NK-92 (cell line): ENCODE measurements around the gene SH3BGRL.
"Not testable (repeated sequence)": the region's sequence is repeated elsewhere in the genome, so short reads cannot be mapped to it uniquely, and the experiment has no call there.

ENCODE experiments used
- DNase-seq: peaks from one replicate; lab custom pipeline; 2025; ENCODE audit not compliant: unreplicated experiment; lab: John Stamatoyannopoulos, UW

The SH3BGRL gene

GRCh38 chrX:81259020-81259713, 57.3 kb downstream of the SH3BGRL start:
- no peak for DNase-seq

- no peak for DNase-seq
These were observed 58.0 kb downstream of the SH3BGRL start for GRCh38 chrX:81259714-81260395.

GRCh38 chrX:81261576-81261975, 59.7 kb downstream of the SH3BGRL start:
- no peak for DNase-seq

- no peak for DNase-seq
These were observed 61.2 kb downstream of the SH3BGRL start for GRCh38 chrX:81263059-81263458.

GRCh38 chrX:81278616-81279015, 76.7 kb downstream of the SH3BGRL start:
- no peak for DNase-seq

- DNase-seq: no peak
These were observed 78.2 kb downstream of the SH3BGRL start for GRCh38 chrX:81280148-81280547.

GRCh38 chrX:81286075-81286474, 84.2 kb downstream of the SH3BGRL start:
- no peak for DNase-seq

- DNase-seq: no peak
These were observed 84.7 kb downstream of the SH3BGRL start for GRCh38 chrX:81286608-81287007.

- DNase-seq: no peak
These were observed 90.1 kb downstream of the SH3BGRL start for GRCh38 chrX:81291996-81292395.

- no peak for DNase-seq
These were observed 92.2 kb downstream of the SH3BGRL start for GRCh38 chrX:81294101-81294500.

- DNase-seq: no peak
These were observed 100.0 kb downstream of the SH3BGRL start for GRCh38 chrX:81301877-81302276.

- DNase-seq: no peak
These were observed 102.7 kb downstream of the SH3BGRL start for GRCh38 chrX:81304563-81304962.

GRCh38 chrX:81305240-81305639, 103.3 kb downstream of the SH3BGRL start:
- no peak for DNase-seq

GRCh38 chrX:81308086-81308829, 106.4 kb downstream of the SH3BGRL start:
- DNase-seq: no peak

- no peak for DNase-seq
These were observed 114.3 kb downstream of the SH3BGRL start for GRCh38 chrX:81316163-81316562.

- not testable (repeated sequence) for DNase-seq
These were observed 129.8 kb downstream of the SH3BGRL start for GRCh38 chrX:81331653-81332052.

GRCh38 chrX:81336455-81337152, 134.7 kb downstream of the SH3BGRL start:
- no peak for DNase-seq

GRCh38 chrX:81337805-81338204, 135.9 kb downstream of the SH3BGRL start:
- DNase-seq: no peak

- no peak for DNase-seq
These were observed 137.0 kb downstream of the SH3BGRL start for GRCh38 chrX:81338924-81339323.

GRCh38 chrX:81345296-81345695, 143.4 kb downstream of the SH3BGRL start:
- DNase-seq: not testable (repeated sequence)
